ENCODE results near the gene CYBC1.

Gene CYBC1

DNA sequence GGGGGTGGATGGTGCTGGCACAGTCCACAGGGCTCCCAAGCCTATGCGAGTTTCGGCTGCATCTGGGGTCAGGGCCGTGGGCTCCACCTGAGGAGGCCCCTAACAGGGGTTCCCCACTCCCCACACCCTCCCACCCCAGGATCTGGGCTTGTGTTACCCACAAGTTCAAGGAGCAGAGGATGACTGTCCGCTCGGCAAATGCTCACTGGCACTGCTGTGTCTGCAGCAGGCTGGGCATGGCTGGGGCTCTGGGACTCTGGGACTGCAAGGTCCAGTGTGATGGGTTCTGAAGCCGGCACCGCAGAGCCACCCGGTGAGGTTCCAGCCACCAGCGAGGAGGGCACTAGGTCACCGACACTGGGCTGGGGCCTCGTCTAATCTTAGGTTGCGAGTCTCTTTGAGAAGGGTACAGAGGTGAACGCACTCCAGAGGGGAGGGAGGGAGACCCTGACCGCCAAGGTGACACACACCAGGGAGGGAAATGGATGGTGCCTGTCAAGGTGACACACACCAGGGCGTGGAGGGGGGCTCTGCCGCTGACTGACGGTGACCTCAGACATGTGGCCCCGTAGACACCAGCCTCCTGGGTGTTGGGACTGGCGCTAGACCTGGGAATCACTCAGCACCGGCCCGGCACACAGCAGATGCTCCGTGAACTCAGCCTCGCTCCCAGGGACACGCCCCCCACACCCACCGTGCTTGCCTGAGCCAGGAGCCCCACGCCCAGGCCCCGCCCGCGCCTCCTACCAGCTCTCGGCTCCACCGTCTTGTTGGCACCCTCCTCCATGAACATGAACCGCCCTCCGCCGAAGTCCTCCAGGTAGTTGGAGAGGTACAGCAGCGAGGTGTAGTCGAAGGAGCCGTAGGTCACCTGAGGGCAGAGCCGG, 52.9 kb downstream of the CYBC1 start:
- TF ChIP-seq EZH2phosphoT487 (IDR thresholded peaks at IDR 0.05; ENCODE audit: borderline replicate concordance, low read length), result no peak
- TF ChIP-seq, protein P1, sequence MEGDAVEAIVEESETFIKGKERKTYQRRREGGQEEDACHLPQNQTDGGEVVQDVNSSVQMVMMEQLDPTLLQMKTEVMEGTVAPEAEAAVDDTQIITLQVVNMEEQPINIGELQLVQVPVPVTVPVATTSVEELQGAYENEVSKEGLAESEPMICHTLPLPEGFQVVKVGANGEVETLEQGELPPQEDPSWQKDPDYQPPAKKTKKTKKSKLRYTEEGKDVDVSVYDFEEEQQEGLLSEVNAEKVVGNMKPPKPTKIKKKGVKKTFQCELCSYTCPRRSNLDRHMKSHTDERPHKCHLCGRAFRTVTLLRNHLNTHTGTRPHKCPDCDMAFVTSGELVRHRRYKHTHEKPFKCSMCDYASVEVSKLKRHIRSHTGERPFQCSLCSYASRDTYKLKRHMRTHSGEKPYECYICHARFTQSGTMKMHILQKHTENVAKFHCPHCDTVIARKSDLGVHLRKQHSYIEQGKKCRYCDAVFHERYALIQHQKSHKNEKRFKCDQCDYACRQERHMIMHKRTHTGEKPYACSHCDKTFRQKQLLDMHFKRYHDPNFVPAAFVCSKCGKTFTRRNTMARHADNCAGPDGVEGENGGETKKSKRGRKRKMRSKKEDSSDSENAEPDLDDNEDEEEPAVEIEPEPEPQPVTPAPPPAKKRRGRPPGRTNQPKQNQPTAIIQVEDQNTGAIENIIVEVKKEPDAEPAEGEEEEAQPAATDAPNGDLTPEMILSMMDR (IDR thresholded peaks at IDR 0.05; ENCODE audit: low read depth, low read length, poor library complexity, severe bottlenecking), result no peak
- no peaks in the 10 kb centered on the region for H3K27me3 ChIP-seq (ENCODE audit: control insufficient read depth, low read length)
- H3K36me3 ChIP-seq (ENCODE audit: control insufficient read depth, low read length), result peaks cover under 1% of the 10 kb centered on the region; the same call in 1 of the 2 replicates
- H3K9me2 ChIP-seq (replicated peaks; ENCODE audit: control insufficient read depth, low read length), result no peaks in the 10 kb centered on the region
- H3K4me2 ChIP-seq (ENCODE audit: low read length), result no peak overlapping the region
- H3K4me3 ChIP-seq (ENCODE audit: low read length), result no peak overlapping the region
- H3K27ac ChIP-seq (ENCODE audit: low read depth, low read length), result no peak overlapping the region
- no peaks in the 10 kb centered on the region for H4K20me1 ChIP-seq (ENCODE audit: control insufficient read depth, insufficient read depth, low read depth, low read length)
- 0 out of 2 replicates have a peak, but pooled peaks cover 2% of the 10 kb centered on the region for H3K4me1 ChIP-seq (ENCODE audit: control insufficient read depth, low read length)
- H3K79me2 ChIP-seq (ENCODE audit: control insufficient read depth, low read length), result no peaks in the 10 kb centered on the region
- no peaks in the 10 kb centered on the region for H3F3A ChIP-seq (ENCODE audit: control insufficient read depth, insufficient read depth)
- no peaks in the 10 kb centered on the region for H3K9me3 ChIP-seq (ENCODE audit: control insufficient read depth, insufficient read depth, low read length)

DNA sequence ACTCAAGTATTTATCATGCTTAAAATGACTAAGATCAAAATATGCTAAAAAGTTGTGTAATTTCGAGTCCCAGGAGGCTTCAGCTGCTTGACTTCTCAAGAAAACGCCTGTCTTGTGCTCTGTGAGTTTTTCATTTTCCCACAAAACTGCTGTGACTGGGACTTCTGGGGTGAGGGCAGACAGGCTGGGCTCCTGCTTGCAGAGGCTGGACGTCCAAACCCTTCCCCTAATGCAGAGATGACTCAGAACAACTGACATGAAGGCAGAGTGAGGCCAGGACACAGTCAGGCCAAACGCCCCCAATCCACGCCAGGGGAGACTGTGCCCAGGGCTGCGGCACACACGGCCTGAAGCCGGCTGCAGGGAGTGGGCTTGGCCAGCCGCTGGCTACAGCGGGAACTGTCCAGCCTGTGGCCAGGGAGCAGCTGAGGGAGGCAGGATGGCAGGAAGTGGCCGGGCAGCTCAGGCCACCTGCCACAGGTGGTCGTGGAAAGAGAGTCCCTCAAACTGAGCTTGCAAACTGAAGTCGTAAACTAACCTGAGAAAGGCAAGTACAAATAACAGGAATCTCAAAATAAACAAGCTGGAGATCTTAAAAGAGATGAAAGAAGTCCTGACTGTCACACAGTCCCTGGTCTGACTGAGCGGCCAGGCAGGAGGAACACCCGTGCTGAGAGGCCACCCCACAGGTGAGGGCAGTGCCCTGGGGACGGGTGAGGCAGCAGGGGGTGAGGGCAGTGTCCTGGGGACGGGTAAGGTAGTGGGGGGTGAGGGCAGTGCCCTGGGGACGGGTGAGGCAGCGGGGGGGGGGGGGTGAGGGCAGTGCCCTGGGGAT, 53.7 kb downstream of the CYBC1 start:
- H3K36me3 ChIP-seq (ENCODE audit: control insufficient read depth, low read length), result no peaks in the 10 kb centered on the region; the same call in 1 of the 2 replicates
- H3K27ac ChIP-seq (ENCODE audit: low read depth, low read length), result no peak overlapping the region
- no peak overlapping the region for H3K4me3 ChIP-seq (ENCODE audit: low read length)
- no peaks in the 10 kb centered on the region for H3K9me3 ChIP-seq (ENCODE audit: control insufficient read depth, insufficient read depth, low read length)
- no peak overlapping the region for H3K4me2 ChIP-seq (ENCODE audit: low read length)
- TF ChIP-seq EZH2phosphoT487 (IDR thresholded peaks at IDR 0.05; ENCODE audit: borderline replicate concordance, low read length), result no peak
- TF ChIP-seq, protein P1 (IDR thresholded peaks at IDR 0.05; ENCODE audit: low read depth, low read length, poor library complexity, severe bottlenecking), result no peak
- H3K9me2 ChIP-seq (replicated peaks; ENCODE audit: control insufficient read depth, low read length), result no peaks in the 10 kb centered on the region
- H3F3A ChIP-seq (ENCODE audit: control insufficient read depth, insufficient read depth), result no peaks in the 10 kb centered on the region
- 0 out of 2 replicates have a peak, but pooled peaks cover 2% of the 10 kb centered on the region for H3K4me1 ChIP-seq (ENCODE audit: control insufficient read depth, low read length)
- no peaks in the 10 kb centered on the region for H3K27me3 ChIP-seq (ENCODE audit: control insufficient read depth, low read length)
- H3K79me2 ChIP-seq (ENCODE audit: control insufficient read depth, low read length), result no peaks in the 10 kb centered on the region
- H4K20me1 ChIP-seq (ENCODE audit: control insufficient read depth, insufficient read depth, low read depth, low read length), result no peaks in the 10 kb centered on the region

GRCh38 chr17:82394278-82394677, 56.3 kb downstream of the CYBC1 start:
- Histone ChIP-seq H3K4me2 (ENCODE audit: low read length) (no peak overlapping the region), H3K9me2 (replicated peaks; ENCODE audit: control insufficient read depth, low read length) (no peaks in the 10 kb centered on the region), H4K20me1 (ENCODE audit: control insufficient read depth, insufficient read depth, low read depth, low read length) (no peaks in the 10 kb centered on the region), H3K4me1 (ENCODE audit: control insufficient read depth, low read length) (no peaks in the 10 kb centered on the region), H3F3A (ENCODE audit: control insufficient read depth, insufficient read depth) (no peaks in the 10 kb centered on the region), H3K9me3 (ENCODE audit: control insufficient read depth, insufficient read depth, low read length) (no peaks in the 10 kb centered on the region), H3K27ac (ENCODE audit: low read depth, low read length) (no peak overlapping the region), H3K79me2 (ENCODE audit: control insufficient read depth, low read length) (no peaks in the 10 kb centered on the region), H3K36me3 (ENCODE audit: control insufficient read depth, low read length) (no peaks in the 10 kb centered on the region), H3K27me3 (ENCODE audit: control insufficient read depth, low read length) (no peaks in the 10 kb centered on the region), H3K4me3 (ENCODE audit: low read length) (no peak overlapping the region)
- no peak for TF ChIP-seq EZH2phosphoT487 (IDR thresholded peaks at IDR 0.05; ENCODE audit: borderline replicate concordance, low read length)
- TF ChIP-seq, protein P1 (IDR thresholded peaks at IDR 0.05; ENCODE audit: low read depth, low read length, poor library complexity, severe bottlenecking), result no peak
